IPS DF 19.7 (cell line): Measurements from ENCODE around the gene IFI27.

Experiments
- DNase-seq: peaks from one replicate; pipeline ENCODE4 v3.0.0-alpha.2; 2013; ENCODE audit warnings: low read depth, low spot score

Gene IFI27

DNA sequence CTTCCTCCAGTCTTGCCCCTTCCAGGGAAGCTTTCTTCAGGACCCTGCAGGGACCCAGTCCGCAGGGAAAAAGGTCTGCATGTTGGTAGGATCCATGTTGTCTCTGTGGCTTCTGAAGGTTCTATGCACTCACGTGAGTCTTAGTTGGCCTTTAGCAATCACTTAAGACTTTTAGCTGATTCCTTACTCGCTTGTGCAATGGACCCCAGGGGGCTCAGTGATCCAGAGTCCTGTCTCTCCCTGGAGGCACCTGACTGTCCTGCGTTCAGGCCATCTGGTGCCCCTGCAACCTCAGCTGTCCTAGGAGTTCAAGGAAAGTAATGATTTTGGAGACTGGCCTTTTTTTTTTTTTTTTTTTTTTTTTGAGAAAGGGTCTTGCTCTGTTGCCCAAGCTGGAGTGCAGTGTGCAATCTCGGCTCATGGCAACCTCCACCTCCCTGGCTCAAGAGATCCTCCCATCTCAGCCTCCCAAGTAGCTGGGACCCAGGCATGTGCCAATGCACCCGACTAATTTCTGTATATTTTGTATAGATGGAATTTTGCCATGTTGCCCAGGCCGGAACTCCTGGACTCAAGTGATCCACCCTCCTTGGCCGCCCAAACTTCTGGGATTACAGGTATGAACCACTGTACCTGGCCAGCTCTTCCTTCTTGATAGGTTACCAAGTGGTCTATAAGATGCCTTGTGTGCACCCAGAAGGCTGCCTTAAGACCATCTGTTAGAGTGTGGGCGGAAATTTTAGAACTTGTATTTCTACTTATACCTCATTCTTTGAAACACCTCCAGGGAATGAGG, 14.2 kb downstream of the IFI27 start:
- DNase-seq, result no peak

DNA sequence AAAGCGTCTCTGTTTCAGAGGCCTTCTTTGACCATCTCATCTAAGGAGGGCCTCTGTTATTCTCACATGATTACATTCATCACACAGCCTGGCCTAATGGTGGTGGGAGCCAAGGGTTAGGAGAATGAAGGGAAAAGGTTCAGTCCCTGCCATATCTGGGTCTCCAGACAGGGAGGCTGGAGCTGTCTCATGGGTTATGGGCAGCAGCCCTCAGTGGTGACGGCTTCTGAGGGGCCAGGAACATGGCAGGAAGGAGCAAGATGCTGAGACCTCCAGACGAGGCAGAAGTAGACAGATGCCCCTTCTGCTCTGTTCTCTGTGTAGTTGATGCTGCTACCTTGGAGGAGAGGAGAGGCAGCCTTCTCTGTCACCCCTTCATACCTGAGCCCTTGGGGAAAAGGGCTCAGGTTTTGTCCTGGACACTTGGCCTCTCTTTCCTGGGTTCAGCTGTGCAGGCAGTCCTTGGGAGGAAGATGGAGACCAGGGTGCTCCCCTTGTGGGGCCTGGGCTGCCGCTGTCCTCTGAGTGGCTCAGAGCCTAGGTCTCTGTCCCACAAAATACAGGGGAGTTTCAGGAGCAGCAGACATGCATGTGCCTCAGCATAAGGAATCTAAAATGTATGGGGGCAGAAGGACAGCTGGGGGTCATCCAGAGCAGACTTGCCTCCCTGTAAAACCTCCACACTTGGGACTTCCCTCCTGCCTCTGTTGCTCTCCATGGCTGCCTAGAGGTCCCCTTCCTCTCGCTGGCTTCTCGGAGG, 15.3 kb downstream of the IFI27 start:
- no peak for DNase-seq

DNA sequence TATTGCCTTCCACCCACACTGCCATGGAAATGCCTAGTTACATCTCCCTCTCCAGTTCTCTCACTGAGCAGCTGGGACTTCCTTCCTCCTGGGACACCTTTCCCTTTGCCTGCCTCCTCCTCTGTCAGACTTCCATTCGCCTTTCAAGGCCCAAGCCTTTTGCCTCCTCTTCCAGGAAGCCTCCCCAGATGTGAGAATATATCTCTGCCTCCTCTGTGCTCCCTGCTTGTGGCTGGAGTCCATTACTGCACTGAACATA, 15.8 kb downstream of the IFI27 start:
- DNase-seq, result no peak

DNA sequence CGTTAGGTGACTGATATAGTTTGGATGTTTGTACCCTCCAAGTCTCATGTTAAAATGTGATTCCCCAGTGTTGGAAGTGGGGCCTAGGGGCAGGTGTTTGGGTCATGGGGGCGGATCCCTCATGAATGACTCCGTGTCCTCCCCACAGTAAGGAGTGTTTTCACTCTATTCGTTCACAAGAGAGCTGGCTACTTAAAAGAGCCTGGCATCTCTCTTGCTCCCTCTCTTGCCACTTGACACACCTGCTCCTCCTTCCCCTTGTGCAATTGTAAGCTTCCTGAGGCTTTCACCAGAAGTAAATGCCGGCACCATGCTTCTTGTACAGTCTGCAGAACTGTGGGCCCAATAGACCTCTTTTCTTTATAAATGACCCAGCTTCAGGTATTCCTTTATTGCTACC, 16.3 kb downstream of the IFI27 start:
- DNase-seq, result no peak

DNA sequence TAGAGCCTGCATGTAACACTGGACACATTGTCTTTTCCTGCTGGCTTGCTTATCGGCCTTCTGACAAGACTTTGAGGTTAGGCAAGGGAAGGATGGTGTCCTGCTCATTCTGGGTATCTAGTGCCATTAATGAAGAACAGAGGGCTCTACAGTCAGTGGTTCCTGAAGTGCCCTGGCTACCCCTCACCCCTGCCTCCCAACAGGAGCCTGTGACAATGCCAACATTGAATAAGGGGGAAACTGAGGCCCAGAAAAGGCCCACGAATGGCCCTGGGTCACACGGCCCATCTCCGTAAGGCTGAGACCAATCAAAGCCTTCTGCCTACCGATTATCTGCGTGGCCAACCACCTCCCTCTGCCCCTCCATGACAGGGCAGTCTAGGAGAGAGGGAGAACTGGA, 16.8 kb downstream of the IFI27 start:
- no peak for DNase-seq

DNA sequence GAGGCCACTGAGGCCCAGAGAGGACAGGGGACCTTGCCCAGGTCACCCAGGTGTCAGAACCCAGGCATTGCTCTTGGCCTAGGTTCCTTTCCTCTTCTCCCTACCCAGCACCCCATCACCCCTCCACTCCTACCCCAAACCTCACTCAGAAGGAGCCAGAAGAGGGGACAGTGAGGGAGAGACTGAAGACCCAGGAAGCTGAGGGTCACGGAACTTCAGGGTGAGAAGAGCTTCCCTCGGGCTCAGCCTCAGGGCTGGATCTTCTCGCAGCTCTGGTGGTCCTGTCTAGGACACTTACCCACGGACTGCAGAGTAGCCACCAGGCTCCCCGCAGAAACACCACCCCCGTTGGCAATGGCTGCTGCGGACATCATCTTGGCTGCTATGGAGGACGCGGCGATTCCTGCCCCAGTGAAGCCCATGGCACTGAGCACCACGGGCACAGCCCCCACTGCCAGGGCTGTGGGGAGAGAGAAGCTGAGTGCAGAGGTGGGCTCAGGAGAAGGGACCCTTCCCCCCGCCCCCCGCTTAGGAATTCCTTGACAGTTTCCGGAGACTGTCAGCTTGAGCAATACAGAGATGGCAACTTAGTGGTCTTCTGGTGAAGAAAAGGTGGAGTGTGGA, 17.8 kb downstream of the IFI27 start:
- no peak for DNase-seq

DNA sequence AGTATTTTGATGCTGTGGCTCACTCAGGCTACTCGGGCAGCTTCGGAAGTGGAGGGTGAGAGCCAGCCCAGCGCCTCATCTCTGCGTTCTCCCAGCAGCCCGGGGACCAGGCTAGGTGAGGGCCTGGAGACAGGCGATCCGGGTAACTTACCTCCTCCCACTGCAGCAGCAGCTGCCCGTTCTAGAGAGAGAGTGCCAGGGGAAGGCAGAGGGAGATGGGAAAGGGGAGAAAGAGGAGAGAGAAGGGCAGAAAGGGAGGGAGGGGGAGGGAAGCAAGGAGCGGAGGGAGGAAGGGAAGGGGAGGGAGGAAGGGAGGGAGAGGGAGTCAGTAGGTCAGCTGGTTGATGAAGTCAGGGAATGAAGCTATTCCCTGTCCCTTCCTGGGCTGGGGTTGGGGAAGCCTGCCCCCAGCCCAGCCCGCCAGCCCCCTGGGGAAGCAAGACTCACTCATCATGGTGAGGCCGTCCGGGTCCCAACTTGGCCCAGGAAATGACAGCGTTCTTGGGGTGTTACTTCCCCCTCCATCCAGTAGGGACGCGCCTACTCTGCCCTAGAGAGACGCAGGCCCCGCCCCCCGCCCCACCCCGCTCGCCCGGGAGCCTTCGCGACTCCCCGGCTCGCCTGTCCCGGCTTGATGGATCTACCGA, 18.7 kb downstream of the IFI27 start, which contains the start of gene IFI27L2:
IFI27L2 (minus strand) TSS at position 494 of the 647 bp plus-strand sequence; CDS start at position 454, 40 bp downstream.
- DNase-seq, result peak; percentile 78

DNA sequence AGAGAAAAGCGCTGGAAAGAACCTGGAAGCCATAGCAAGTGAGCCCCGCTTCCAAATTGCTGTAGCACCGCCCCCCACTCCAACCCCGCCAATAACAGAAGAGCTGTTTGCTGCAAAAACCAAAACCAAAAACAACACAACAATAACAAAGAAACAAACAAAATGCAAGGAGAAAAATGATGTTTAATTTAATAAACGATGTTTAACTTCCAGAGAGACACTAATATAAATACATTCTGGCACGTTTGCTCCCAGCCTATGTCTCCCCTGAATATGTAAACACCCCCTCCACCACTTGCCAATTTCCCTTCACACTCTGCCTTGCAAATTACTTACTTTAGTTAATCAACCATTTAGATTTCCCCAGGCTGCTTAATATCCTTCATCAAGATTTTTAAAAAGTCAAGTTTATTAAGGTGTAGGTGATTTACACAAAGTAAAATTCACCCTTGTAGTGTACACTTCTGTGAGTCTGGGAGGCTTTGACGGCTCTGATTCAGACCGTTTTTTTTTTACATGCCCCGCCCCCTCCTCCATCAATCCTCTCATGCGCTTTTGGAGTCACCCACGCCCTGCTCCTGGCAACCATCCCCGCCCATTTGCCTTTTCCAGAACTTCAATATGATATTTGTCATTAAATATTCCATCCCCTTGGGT, 19.4 kb downstream of the IFI27 start:
- no peak for DNase-seq

DNA sequence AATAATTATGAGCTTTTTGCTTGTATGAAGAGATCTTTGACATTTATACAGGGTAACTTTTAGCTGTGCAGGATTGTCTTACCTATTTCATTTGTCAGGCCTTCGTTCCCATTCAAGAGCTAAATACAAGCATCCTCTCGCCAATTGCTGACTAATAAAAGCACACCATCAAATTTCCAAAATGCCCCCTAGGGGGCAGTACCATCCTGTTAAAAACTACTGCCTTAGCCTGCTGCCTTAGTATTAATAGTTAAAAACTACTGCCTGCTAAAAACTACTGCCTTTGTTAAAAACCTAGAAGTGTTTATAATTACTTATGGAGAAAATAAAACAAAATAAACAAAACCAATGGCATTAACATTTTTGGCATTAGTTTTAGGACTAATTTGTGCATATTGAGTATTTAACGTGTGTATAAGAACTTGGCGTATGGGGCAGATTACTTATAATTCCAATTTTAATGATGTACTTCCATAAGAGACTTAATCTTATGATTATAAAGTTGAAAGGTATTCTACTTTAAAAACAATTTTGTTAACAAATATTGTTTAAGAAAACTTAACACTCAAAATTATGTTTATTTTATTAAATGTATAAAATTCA, 21.9 kb downstream of the IFI27 start:
- DNase-seq, result no peak

DNA sequence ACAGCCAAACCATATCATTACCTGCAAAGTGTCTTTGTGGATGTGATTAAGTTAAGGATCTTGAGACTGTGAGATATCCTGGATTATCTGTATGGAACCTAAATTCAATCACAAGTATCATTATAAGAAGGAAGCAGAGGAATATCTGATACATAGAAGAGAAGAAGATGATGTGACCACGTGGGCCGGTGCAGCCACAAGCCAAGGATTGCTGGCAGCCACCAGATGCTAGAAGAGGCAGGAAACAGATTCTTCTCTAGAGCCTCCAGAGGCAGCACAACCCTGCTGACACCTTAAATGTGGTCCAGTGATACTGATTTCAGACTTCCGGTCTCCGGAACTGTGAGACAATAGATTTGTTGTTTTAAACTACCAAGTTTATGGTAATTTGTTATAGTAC, 24.9 kb downstream of the IFI27 start:
- DNase-seq, result no peak

DNA sequence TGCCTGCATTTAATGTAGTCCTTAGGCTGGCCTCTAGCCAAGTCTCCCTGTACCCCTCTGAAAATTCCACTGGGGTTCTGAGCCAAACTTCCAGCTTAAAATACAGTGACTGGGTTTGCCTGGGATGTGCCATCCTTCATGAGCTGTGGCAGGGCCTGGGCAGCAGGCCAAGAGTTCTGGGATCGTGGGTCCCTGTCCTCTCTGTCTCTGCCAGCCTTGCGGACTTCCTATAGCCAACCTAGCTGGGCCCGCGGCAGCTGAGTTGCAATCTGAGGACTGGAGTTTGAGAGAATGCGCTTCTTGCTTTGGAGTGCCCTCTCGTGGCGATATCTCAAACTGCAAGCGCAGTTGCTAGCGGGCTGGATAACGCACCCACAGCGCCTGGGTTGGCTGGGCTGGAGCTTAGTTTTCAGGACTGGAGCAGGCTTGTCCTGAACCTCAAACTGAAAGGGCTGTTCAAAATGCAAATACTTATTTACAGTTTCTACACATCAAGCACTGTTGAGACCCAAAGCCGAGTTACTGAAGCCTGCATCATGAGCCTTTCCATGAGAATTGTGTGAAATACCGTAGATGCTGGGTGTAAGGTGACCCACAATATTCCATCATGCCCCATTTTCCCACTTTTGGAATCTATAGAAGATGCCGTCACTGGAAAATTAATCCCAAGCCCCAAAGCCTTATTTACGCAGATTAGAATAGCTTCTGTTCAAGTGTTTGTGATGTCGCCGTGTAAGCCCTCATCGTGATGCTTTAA, 26.2 kb downstream of the IFI27 start:
- peak; percentile 64 for DNase-seq

DNA sequence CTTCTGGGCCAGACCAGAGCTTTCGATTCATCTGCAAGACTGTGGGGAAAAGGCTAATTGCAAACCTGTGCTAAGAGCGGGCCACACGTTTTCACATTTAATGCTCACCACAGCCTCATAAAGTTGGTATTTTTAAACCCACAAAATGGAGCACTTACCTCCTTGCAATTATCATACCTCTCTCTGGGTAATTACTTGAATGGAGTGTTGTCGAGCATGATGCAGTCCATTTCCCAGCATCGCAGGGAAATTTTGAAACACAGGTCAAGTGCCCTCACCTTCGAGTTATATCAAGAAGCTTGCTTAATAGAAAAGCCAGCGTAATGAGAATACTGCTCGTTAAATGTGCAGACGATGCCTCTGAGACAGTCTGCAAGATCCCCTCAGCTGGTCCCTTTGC, 27.7 kb downstream of the IFI27 start:
- DNase-seq, result no peak

DNA sequence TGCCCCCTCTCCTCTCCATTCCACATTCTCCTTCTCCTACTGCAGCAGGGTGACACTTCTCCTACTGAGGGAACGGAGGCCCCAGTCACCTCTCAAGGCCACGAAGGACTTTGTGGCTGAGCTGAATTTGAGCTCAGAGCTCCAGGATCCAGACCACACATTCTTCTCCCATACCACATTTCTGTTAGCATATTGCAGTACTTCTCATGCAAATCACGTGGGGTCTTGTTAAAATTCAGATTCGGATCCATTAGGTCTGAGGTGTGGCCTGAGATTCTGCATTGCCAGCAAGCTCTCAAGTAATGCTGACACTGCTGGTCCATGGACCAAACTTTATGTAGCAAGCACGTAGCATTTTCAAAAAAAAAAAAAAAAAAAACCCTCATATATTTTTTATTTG, 28.5 kb downstream of the IFI27 start:
- no peak for DNase-seq

DNA sequence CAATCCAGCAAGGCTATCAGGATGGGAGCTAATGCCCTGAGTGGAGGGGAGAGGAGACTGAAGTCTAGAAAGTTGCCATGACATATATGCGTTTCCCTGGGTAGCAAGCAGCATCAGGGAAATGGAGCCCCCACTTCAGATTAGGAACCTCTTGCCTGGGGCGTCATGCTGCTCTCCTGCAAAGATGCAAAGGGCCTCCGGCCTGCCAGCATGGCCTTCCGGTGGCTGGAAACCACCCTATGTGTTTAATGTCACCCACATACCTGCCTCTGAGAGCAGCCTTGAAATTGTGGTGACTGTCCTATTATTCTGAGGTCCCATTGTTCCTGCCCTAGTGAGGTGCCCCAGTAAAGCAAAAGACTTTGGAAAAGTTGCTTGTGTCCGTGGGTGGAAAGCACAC, 28.9 kb downstream of the IFI27 start:
- DNase-seq, result no peak

DNA sequence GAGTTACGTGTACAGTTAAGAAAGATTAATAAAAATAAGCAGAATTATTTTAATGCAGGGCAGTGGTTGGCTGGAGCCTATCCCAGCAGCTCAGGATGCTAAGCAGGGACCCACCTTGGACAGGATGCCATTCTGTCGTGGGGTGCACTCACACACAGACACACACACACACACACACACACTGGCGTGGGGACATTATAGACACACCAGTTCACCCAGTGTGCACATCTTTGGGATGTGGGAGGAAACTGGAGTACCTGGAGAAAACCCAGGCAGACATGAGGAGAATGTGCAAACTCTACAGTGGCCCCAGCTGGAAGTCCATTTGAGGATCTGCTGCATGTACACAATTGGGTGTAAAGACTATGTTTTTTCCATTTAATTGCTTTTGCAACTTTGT, 31.7 kb downstream of the IFI27 start:
- DNase-seq, result no peak

DNA sequence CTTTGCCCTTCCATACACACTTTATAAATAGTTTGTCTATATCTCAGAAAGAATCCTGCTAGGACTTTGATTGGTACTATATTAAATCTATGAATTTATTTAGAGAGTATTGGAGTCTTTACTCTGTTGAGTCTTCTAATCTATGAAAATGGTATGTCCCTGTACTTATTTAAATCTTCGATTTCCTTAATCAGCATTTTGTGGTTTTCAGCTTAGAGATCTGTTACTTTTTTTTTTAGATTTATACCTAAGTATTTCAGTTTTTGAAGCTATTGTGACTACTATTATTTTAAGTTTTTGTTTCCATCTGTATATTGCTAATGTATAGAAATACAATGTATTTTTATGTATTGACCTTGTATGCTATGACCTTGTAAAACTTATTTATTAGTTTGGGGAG, 32.3 kb downstream of the IFI27 start:
- DNase-seq, result no peak

DNA sequence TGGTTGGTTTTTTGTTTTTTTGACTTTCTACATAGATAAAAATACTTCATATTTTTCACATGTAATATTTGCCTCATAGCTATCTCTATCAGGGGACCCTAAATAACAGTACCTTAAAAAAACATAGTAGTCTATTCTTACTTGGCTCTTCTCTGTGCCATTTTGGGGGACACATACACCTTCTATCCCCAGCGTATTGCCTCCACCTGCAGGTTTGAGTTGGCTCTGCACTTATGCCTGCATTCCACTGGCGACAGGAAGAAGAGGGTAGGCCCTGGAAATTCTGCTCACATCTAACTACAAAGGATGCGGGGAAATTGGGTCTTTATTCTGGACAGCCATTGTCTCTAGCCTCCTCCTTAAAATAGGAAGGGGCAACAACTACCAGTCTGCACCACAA, 32.7 kb downstream of the IFI27 start:
- no peak for DNase-seq

DNA sequence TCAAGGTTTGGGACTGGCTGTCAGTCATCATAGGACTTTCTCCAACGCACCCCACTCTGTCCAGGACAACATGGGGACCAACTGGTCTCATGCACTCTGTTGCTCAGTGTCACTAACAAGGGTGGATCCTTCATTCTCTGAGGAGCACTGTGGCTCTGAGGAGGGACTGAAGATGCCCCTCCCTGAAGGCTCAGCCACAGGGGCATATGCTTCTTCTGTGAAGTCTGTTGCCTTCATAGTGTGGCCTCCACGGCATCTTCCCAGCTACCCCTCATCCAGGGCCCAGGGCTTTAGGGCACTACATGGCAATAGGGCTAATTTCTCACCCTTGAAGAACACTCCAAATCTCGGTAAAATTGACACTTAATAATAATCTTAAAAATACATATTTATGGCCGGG, 33.2 kb downstream of the IFI27 start:
- no peak for DNase-seq

DNA sequence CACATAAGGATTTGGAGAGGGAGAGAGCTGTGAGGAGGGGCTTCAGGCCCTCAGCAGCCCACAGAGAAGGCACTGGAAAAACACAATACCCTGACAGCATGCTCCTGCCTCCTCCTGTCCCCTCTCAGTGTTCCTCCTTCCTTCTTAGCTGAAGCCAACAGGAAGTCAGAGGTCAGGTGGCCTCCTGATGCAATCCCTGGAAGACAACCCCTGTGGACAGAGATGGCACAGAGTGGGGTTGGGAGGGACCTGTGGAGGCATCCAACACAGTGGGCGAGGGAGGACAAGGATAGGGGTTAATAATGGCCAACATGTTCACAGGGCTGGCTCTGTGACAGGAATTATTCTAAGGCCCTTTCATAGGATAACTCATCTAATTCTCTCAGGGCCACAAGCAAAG, 34.2 kb downstream of the IFI27 start:
- DNase-seq, result peak; percentile 67

DNA sequence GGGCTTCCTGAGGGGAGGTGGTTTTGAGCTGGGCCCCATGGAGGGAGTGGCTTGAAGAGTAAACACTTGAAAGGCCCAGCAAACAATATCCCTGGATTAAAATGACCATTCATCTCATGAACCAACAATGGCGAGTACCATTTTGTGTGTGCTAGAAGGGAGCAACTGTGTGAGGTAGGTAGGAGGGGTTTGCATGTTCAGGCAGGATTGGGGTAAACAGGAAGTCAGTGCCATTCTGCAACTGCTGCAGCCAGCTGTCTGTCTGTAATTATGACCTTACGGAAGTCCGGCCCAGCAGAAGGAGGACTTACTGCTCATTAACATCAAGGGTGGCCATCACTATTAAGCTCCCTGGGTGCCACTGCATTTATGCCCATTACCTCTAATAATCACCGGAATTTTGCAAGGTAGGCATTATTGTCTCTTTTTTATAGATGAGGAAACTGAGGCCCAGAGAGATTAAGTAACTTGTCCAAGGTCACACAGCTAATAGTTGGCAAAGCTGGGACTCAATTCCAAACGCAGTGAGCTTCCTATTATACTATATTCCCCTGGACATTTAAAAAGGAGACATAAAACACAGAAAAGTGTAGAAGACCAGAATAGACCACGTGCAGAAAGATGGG, 35.5 kb downstream of the IFI27 start:
- DNase-seq, result no peak
